NCI-H82 (cell line): ENCODE measurements around the gene RIPOR3.
"Not testable (repeated sequence)": the region's sequence is repeated elsewhere in the genome, so short reads cannot be mapped to it uniquely, and the experiment has no call there.

Source experiments
- DNase-seq: peaks from one replicate; lab custom pipeline; 2025; lab: John Stamatoyannopoulos, UW

RIPOR3 gene

DNA sequence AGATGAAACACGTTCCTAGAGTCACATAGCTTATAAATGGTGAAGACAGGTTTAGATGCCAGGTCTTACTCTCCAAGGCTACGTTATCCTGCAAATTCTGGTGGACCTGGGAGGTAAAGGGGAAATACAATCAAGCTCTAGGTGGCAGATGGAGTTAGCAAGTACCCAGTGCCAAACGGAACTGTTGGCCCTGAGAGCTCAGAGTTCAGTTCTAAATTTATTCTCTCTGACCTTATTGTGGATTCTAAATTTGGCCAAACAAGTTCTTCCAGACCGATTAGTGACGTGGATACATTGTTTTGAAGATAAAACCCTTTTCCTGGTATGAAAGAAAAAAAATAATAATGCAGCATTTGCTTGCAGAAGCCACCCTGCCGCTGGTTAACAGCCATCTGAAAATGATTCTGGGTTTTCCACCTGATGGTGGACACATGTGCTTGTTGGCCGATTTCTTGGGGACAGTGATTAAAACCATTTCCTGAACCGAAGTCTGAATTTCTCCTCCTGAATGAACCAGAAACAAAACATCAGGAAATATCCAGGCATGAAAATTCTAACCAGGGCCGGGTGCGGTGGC, 32.5 kb downstream of the RIPOR3 start:
- no peak for DNase-seq

DNA sequence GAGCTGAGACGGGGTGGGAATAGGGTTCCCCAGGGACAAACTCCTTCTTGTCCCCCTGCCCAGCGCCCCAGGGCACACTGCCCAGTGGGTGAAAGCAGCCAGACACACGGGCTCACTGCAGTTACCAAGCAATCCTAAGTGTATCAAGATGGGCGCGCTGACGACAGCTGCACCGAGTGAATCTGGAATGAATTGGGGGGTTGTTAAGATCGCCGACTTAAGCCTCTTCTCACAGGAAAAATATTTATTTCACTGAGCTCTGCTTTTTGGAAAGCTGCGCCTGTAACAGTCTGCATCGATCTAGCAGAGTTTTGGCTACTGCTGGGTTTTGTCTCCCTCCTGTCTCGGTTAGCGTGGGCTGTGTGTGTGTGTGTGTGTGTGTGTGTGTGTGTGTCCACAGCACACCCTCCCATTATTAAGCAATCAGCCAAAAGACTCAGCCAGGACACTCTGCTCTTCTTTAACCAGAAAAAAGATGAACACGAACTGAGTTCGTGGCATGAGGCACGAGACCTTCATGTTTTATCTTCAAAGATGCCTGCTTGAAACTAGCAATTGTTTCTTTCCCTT, 35.9 kb downstream of the RIPOR3 start:
- DNase-seq, result peak; percentile 31

DNA sequence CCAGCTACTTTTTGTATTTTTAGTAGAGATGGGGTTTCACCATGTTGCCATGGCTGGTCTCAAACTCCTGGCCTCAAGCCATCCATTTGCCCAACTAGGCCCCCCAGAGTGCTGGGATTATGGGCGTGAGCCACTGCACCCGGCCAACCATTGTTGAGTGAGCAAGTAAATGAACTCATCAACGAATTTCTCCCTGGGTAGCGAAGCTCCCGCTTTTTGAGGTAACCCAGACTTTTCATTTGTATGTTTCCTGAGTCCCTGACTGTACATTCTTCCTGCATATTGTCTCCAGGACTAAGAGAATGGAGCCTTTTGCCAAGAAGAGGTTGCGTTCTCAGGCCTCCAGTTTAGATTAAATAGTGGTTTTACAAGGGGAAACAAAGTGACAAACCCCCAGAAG, 36.4 kb downstream of the RIPOR3 start:
- no peak for DNase-seq

DNA sequence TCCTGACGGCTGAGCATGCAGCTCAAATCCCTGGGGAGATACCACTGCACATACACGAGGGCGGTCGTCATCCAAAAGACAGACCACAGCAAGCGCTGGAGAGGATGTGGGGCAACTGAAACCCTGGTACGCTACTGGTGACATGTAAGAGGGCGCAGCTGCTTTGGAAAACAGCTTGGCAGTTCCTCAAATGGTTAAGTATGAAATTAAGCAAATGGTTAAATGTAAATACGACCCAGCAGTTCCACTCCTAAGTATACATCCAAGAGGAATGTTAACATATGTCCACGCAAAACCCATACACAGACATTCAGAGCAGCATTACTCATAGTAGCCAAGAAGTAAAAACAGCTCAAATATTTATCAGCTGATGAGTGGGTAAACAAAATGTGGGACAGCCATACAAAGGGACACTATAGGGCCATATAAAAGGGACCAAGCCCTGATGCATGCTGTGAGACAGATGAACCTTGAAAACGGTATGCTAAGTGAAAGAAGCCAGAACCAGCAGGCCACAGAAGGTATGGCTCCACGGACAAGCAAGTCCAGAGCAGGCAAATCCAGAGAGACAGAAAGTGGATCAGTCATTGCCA, 38.5 kb downstream of the RIPOR3 start:
- DNase-seq, result no peak

DNA sequence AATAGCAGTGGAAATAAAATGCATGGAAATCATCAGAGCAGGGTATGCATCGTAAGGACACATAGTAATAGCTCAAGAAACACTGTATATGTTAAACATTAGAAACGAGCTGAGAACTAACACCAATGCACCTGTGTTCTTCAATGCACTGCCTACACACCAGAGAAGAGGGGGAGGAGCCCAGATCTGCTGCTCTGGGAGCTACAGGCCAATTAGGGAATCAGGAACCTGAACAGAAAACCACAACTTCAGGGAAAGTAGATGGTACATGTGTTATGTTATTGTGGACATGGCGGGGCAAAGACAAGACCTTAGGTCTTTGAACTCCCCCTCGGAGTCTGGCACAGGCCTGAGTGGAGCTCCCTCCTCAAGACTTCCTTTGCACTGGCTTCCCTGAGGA, 39.7 kb downstream of the RIPOR3 start:
- DNase-seq, result no peak

DNA sequence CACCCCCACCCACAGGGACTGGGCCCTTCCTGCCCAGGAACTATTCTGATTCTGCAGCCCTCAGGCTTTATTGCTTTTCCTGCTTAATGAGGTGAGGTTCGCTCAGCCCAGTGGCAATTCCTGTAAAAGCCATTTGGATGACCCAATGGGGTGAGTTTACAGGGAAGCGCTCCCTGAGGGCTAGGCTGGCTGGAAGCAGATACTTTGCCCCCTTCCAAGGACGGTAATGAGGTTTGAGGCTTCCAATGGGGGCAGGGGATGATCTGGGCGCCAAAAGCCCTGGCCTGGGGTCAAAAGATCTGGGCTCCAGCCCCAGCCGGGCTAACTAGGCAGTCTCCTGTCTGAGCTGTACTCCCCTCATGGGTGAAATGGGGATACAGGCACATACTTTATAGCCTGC, 41.8 kb downstream of the RIPOR3 start:
- no peak for DNase-seq

DNA sequence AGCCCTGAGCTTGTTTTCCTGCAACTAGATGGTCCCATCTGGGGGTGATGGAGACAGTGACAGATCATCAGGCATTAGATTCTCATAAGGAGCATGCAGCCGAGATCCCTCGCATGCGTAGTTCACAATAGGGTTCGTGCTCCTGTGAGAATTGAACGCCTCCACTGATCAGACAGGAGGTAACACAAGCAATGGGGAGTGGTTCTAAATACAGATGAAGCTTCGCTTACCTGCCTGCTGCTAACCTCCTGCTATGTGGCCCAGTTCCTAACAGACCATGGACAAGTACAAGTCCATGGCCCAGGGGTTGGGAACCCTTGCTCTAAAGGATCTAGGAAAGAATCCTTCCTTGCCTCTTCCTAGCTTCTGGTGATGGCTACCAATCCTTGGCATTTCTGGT, 42.7 kb downstream of the RIPOR3 start:
- DNase-seq, result no peak

DNA sequence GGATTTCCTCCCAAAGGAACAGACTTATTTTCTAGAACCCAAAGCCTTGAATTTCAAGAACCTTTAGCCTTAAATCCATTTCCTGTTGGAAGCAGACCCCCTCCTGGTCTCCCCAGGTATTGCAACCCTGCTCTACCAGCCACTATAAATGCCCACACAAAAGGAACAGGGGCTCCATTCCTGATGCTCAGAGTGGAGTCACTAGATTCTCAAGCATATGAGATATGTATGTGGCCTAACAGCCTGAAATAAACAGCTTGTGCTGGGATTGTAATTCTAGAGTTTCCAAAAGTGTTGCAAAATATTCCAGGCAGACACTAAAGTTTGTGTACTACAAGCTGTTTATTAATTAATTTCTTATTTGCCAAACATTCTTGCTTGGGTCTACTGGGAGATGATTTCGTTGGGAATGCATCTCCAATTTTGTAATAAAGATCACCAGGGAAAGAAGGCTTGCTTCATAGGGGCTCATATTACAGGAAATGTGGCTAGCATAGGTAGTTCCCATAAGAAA, 44.8 kb downstream of the RIPOR3 start:
- DNase-seq, result no peak

DNA sequence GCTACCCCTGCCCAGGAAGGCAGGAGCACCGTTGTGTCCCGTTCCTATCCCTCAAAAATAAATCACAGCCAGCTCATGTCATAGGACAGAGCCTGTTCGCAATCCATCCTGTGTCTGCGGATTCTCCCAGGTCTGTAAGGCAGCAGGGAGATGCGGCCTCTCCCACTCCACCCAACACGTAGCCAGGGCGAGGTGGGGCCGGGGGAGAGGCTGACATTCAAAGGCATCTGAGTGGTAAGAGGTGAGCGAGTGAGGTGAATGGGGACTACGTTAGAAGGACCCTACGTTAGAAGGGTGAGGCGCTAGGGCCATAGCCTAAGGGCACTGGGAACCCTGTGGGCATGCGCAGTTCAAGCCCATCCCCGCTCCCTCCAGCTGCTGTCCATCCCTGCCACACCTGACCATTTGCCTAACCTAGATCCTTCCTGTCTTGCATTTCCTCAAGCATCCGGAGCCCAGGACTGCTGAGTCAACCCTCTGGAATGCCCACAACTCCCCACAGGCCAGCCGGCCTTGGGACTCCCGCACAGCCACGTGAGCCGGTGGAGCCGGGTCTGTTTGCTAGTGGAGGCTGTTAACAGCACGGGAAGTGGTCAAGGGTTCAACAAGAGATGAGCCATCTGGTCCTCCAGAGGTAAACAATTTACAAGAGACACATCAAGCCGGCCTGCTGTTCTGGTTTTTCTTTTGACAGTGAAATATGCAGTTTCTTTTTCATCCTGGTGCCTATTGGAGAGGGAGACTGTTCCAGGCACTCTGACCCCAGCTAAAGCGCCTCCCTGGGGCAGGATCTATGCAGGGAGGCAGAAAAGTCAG, 45.9 kb downstream of the RIPOR3 start:
- peak; percentile 44 for DNase-seq

DNA sequence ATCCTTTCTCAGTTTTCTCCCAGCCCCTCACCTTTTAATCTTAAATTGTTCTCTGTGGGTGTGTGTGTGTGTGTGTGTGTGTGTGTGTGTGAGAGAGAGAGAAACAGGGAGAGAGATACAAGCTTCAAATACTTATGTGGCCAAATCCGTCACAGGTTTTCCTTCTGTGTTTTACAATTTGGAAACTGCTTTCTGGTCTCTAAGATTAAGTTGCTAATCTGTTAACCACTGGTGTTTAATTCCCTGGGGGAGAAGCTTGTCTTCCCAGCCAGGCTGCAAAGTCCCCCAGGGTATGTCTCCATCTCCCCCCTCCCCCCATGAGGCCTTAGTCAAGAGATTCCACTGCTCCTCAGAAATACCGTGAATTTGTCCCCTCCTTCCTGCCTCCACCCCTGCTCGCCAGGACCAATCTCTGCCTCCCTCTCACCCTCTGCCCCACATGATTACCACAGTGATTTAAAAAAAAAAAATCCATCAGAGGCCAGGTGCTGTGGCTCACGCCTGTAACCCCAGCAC, 49.0 kb downstream of the RIPOR3 start:
- peak; percentile 99 for DNase-seq

DNA sequence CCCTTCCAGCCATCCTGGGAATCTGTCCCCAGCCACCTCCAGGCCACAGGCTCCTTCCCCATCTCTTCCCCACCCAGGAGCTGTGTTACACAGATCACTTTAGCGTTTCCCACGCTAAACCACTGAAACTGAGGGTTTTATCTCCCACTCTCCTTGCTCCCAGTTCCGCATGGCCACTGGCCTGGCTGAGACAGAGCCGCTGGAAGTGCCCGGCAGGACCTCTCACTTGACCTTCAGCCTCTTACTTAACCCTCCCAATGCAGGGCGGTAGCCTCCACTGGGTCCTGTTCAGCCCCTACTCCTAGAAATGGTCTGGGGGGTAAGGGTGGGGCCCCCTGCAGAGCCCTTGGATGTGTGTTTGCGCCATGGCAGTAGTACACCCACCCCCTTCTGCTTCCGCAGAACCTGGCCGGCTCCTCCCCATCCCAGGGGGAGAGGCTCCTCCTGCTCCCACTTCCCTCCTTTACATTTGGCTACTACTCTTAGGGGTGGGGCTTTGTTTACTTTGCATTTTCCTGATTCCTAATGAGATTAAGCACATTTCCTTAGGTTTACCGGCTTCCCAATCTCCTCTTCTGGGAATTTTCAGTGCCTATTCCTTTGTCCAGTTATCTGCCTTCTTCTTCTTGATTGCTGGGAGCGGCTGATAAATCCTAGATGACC, 49.6 kb downstream of the RIPOR3 start:
- DNase-seq, result peak; percentile 93

DNA sequence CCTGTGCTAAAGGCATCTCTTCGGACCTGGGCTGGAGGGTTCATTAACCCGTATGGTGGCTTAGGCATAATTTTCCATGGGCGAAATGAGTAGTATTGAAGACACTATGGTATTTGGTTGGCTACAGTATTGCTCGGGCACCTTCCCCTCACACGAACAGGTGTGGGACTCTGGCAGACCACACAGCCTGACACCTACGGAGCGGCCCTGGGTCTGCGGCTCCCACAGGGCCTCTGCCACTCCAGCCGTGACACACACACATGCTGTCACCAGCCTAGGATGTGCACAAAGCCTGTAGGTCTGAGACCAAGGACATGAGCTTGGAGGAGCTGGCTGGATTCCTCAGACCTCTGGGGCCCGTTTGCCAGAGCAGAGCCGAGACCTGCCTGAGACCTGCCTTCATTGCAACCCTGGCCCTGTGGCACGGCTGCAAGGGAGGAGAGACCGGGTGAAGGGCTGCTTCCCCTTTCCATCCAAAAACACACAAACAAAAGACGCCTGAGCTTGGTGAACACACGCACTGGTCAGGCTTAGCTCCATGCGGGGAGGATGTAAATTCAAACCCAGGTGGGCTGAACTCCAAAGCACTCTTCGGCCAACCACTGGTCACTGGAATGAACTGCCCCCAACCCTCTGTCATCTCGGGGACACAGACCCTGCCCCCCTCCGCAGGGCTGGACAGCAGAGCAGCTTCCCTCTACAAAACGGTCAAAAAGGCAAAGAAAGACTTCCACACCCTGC, 51.2 kb downstream of the RIPOR3 start:
- not testable (repeated sequence) for DNase-seq

DNA sequence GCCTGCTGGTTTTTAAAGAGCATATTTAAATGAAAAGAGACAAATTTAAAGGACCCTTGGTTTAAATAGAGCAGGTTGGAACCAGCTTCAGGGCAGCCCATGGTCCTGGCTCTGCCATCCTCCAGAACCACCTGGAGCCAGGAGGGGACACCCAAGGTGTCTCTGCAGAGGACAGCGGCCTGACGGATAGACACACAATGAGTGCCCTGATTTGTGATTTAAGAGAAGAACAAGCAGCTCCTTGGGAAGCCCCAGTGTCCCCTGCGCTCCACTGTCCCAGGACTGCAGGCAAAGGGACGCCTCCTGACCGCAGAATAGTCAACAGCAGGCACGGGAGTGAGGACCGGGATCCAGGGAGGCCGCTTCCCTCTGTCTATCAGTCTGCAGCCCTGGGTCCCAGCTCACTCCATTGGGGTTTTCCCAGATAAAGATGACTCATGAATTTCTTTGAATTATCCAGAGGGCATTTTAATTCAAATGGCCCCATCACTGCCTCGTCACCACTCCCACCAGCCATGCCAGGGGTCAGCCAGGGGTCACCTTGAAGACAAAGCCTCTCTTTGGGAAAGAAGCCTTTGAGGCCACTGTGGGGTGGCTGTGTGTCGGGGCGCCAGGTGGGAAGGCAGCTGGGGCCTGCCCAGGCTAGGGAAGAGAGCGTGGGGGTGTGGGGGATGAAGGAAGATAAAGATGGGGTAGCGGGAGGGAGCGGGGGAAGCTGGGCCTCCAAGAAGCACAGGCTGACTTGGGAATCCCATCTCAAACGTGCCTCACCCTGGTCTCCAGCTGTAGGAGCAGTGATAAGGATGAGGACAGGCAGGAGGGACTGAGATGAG, 53.1 kb downstream of the RIPOR3 start:
- not testable (repeated sequence) for DNase-seq

DNA sequence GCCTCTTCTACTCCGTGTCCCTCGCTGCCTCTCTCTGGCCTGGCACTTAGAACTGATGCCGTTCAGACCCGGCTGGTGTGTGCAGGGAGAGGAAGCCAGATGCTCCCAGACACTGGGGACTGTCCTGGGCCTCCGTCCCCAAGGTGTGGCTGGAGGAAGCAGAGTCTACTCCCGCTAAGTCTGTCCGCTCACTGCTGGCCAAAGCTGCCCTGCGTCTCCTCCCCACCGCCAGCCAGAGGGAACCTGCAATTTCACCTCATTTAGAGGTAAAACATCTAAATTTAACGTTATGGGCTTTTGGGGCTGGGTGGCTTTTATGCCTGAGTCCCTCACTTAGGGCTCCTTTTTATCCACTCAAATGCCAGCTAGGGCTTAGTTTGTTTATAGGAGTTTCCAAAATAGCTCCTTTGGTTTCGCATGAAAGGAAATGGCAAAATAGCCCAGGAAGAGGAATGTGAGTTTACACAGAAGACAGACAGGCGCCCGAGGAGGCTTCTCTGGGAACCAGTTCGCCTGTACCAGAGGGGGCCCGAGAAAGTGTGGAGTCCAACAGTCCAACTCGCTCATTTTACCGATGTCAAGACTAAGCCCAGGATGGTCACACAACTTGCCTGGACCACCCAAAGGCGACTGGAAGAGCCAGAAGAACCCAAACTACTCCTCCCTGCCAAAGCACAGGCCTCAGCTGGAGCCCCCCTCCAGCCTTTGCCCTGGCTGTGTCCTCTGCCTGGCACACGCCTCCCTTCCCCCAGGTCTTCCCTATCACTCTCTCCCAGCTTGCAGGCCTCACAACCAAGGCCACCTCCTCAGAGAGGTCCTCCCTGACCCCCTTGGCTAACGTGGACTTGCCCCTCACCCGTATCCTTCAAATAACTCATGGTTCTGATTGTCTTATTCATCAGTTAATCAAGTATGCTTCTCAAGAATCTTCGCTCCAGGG, 54.5 kb downstream of the RIPOR3 start:
- DNase-seq, result no peak

DNA sequence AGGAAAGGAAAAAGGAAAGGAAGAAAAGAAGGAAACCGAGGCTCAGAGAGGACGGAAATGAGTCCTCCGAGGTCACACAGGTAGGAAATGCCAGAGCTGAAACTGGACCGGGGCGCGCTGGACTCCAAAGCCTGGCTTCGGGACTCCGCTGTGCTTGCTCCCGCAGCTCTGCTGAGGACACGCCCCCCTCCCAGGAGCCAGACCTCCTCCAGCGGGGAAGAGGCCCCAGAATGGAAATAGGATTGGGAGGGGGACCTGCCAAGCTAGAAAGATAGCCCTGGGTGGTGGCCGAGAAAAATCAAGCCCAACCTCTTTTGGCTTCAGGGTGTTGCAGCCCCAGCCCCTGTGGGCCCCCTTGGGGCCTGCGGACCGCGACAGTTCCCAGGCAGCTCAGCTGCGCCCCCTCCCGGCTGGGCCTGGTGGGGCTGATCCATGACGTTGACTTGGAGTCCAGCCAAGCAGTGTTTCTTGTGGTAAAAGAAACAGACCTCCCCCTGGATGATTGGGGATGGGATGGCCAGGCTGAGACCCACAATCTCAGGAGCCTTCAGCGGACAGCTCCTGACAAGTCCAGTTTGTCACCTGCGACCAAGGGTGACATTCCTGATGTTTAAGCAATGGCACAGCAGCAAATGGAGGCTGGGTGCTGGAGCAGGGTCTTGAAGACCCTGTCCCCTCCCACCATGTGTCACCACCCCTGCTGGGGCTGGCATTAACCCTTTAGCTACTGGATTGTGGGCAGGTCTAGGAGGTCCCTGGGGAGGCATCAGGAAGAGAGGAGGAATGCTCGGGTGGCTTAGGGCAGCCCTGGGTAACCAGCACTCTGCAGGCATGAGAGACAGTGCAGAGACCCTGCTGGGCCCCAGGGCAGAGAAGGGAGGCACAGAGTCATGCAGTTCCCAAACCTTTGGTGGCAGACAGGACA, 55.4 kb downstream of the RIPOR3 start:
- peak; percentile 88 for DNase-seq

DNA sequence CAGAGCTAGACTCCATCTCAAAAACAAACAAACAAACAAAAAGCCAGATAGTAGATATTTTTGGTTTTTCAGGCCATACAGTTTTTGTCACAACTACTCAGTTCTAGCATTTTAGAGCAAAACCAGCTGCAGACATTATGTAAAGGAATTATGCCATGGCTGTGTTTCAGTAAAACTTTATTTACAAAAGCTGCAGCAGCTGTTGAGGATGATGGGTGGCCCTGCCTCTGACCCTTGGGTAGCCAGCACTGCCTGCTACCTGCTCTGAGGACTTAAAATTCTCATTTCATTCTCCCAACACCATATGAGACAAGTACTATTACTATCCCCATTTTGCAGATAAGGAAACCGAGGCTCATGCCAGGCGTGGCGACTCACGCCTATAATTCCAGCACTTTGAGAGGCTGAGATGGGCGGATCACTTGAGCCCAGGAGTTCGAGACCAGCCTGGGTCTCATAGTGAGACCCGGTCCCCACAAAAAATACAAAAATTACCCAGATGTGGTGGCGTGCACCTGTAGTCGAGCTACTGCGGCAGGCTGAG, 56.3 kb downstream of the RIPOR3 start:
- DNase-seq, result no peak

DNA sequence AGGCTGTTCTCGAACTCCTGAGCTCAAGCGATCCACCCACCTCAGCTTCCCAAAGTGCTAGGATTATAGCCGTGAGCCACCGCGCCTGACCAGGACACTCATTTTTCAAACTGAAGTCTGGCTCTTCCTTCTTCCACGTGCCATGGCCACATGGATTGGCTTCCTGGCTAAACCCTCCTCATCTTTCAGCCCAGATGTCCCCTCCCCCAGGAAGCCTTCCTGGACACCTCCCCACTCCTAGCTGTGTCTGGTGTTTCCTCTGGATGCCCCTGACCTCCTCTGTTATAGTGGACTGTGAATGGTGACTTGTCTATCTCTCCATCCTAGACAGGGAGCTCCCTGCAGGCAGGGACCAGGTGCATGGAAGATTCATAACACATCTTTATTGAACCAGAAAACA, 57.2 kb downstream of the RIPOR3 start:
- DNase-seq, result peak; percentile 35

DNA sequence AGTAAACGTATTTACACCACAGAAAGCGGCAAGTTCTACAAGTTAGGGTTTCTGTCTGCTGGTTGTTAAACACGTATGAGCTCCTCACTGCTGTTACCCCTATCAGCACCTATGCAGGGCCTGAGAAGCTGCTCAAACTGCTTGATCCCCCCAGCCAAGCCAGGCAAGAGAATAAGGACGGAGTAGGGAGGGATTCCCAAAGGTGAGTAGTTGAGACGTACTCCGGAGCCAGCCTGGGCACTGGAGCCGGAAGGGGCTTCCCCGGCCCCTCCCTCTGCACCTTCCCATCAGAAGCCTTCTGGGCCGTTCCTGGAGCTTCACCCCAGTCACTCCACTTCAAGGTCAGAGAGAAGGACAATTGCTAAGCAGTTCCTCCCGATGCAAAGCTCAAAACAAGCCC, 58.0 kb downstream of the RIPOR3 start:
- no peak for DNase-seq
